ENCODE results near the gene TTF2. TPM values are rescaled to one million over a fixed set of nuclear protein-coding genes. Genes with fewer than 3 reads are reported as not detected.
"Not testable (repeated sequence)": the region's sequence is repeated elsewhere in the genome, so short reads cannot be mapped to it uniquely, and the experiment has no call there.

TTF2 gene
- total RNA-seq, 4 donors from 2014 or later, result 12.9 to 37.5 (median 19.3) TPM

- TF ChIP-seq EP300 (IDR thresholded peaks at IDR 0.05), result no peak
- TF ChIP-seq POLR2A (IDR thresholded peaks at IDR 0.05), result no peak
- no peak for TF ChIP-seq CTCF (IDR thresholded peaks at IDR 0.05)
- H3K27ac ChIP-seq, result no peak overlapping the region
- H3K9me3 ChIP-seq, result no peaks in the 10 kb centered on the region
- H3K4me1 ChIP-seq, result peaks cover 0 to 12% (median 2%) of the 10 kb centered on the region in 4 donors
- peaks cover 0 to 34% (median 0%) of the 10 kb centered on the region in 3 donors for H3K36me3 ChIP-seq
- DNase-seq (ENCODE audit: low spot score in 2 of 2), result no peak
- 73 to 78% methylated on average over 7 of the region's 7 CpGs for WGBS, 2 donors
- no peak overlapping the region for H3K4me3 ChIP-seq
- H3K27me3 ChIP-seq, result no peaks in the 10 kb centered on the region
Measured at GRCh38 chr1:117094841-117095604, 34.9 kb downstream of the TTF2 start.

DNA sequence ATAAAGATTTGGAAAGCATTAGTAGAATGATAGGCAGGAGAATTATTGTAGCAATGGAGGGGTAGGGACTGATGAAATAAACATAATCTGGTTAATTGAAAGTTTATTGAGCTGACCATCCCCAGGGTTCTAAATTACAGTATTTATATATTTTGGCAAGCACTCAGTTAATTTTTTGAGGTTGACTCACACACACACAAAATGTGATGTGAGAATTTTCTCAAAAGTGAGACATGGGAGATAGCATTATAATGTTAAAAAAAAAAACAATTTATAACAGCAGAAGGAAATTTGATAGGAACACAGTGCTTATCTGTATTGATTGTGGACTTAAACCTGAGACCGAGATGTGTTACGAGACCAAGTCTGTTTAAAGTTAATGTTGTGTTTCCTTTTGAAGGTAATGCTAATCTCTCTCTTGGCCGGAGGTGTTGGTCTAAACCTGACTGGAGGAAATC, 36.9 kb downstream of the TTF2 start:
- no peaks in the 10 kb centered on the region for H3K9me3 ChIP-seq
- 94 to 96% methylated on average over 3 of the region's 3 CpGs for WGBS, 2 donors
- no peak overlapping the region for H3K4me3 ChIP-seq
- no peaks in the 10 kb centered on the region for H3K27me3 ChIP-seq
- TF ChIP-seq CTCF (IDR thresholded peaks at IDR 0.05) (no peak), EP300 (IDR thresholded peaks at IDR 0.05) (no peak), POLR2A (IDR thresholded peaks at IDR 0.05) (no peak)
- no peak for DNase-seq (ENCODE audit: low spot score in 2 of 2)
- no peak overlapping the region for H3K27ac ChIP-seq
- H3K4me1 ChIP-seq, result peaks cover 0 to 12% (median 2%) of the 10 kb centered on the region in 4 donors
- peaks cover 0 to 41% (median 0%) of the 10 kb centered on the region in 3 donors for H3K36me3 ChIP-seq

DNA sequence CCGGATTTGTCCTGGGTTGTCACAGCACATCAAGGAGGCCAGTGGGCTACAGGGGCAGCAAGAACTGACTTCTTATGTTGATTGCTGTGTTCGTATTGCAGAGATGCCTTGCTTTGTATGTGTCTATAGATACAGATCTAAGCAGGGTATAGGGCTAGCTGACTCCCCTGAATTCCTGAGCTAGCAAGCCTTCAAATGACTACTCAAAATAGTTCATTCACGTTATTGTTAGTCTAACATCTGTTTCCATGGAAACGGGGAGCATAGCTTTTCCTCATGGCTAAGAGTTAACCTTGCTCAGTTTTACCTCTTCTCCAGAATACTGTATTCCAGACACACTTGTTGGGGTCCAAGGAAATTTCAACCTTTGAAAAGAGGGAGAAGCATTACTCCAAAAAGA, 37.3 kb downstream of the TTF2 start:
- Histone ChIP-seq H3K4me3 (no peak overlapping the region), H3K36me3 (peaks cover 0 to 44% (median 0%) of the 10 kb centered on the region in 3 donors), H3K9me3 (no peaks in the 10 kb centered on the region), H3K27me3 (no peaks in the 10 kb centered on the region), H3K27ac (no peak overlapping the region), H3K4me1 (peaks cover 0 to 12% (median 2%) of the 10 kb centered on the region in 4 donors)
- DNase-seq (ENCODE audit: low spot score in 2 of 2), result no peak
- TF ChIP-seq EP300 (IDR thresholded peaks at IDR 0.05), result no peak
- no peak for TF ChIP-seq CTCF (IDR thresholded peaks at IDR 0.05)
- TF ChIP-seq POLR2A (IDR thresholded peaks at IDR 0.05), result no peak
- 72 to 74% methylated on average over 4 of the region's 4 CpGs for WGBS, 2 donors

GRCh38 chr1:117098287-117098890, 38.3 kb downstream of the TTF2 start:
- H3K36me3 ChIP-seq, result peaks cover 0 to 50% (median 0%) of the 10 kb centered on the region in 3 donors
- 66 to 73% methylated on average over 4 of the region's 4 CpGs for WGBS, 2 donors
- no peak overlapping the region for H3K4me3 ChIP-seq
- DNase-seq (ENCODE audit: low spot score in 2 of 2), result no peak
- peaks cover 0 to 7% (median 0%) of the 10 kb centered on the region in 4 donors for H3K4me1 ChIP-seq
- no peaks in the 10 kb centered on the region for H3K27me3 ChIP-seq
- no peak overlapping the region for H3K27ac ChIP-seq
- TF ChIP-seq EP300 (IDR thresholded peaks at IDR 0.05), result no peak
- no peak for TF ChIP-seq POLR2A (IDR thresholded peaks at IDR 0.05)
- no peak for TF ChIP-seq CTCF (IDR thresholded peaks at IDR 0.05)
- no peaks in the 10 kb centered on the region for H3K9me3 ChIP-seq

DNA sequence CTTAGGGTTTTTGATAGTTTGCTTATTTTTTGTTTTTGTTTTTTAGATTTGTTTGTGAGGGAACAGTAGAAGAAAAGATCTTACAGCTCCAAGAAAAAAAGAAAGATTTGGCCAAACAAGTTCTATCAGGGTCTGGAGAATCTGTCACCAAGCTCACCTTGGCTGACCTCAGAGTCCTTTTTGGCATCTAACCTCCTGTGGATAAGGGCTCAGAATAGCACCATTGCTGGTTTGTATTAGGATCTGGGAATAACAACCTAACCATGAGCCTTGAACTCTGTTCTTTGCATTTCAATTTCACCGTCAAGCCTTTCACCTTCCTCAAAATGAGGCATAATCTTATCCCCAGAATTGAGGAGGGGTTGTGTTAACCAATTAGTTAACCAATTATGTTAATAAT, 41.2 kb downstream of the TTF2 start:
- no peak for DNase-seq (ENCODE audit: low spot score in 2 of 2)
- H3K27me3 ChIP-seq, result no peaks in the 10 kb centered on the region
- no peak for TF ChIP-seq POLR2A (IDR thresholded peaks at IDR 0.05)
- TF ChIP-seq CTCF (IDR thresholded peaks at IDR 0.05), result no peak
- no peak for TF ChIP-seq EP300 (IDR thresholded peaks at IDR 0.05)
- peaks cover 0 to 3% (median 0%) of the 10 kb centered on the region in 4 donors for H3K4me1 ChIP-seq
- no peak overlapping the region for H3K4me3 ChIP-seq
- no peak overlapping the region for H3K27ac ChIP-seq
- peaks cover 0 to 57% (median 0%) of the 10 kb centered on the region in 3 donors for H3K36me3 ChIP-seq
- H3K9me3 ChIP-seq, result no peaks in the 10 kb centered on the region
- WGBS, 2 donors, result 97 to 100% methylated on average over 1 of the region's 1 CpG

GRCh38 chr1:117101858-117102257, 41.7 kb downstream of the TTF2 start:
- not testable (repeated sequence) for H3K4me1 ChIP-seq; H3K27me3 ChIP-seq; H3K9me3 ChIP-seq; DNase-seq (ENCODE audit: low spot score in 2 of 2); H3K27ac ChIP-seq; H3K4me3 ChIP-seq
- WGBS, 2 donors, result 94 to 100% methylated on average over 3 of the region's 3 CpGs
- H3K36me3 ChIP-seq, result peaks cover 0 to 60% (median 0%) of the 10 kb centered on the region in 3 donors
